AG04449 (cell line): Measurements from ENCODE around the gene TMBIM1.

Experiments used
- CTCF ChIA-PET: fragments of 350-600 bp; formaldehyde crosslinking; extraction: SDS; loops from one replicate; lab custom pipeline; 2021; ENCODE audit warnings: antibody characterized with exemption; lab: Yijun Ruan, JAX
- POLR2A ChIA-PET: fragments of 400-600, 350-600 bp; formaldehyde crosslinking; extraction: SDS; loops from one replicate; lab custom pipeline; 2020; ENCODE audit warnings: antibody characterized with exemption, inconsistent platforms; lab: Yijun Ruan, JAX
- DNase-seq: peaks from one replicate; pipeline ENCODE4 v3.0.0-alpha.2; 2010; ENCODE audit warnings: low read depth, low spot score
- H3K4me3 ChIP-seq: 2 replicates; pipeline ENCODE4 v1.5.1; 2011; ENCODE audit warnings: low read depth, mild to moderate bottlenecking, control low read depth, low read length
- CTCF ChIP-seq: IDR thresholded peaks from one replicate; pipeline ENCODE4 v1.5.1; 2011; ENCODE audit warnings: mild to moderate bottlenecking, moderate library complexity, low read length, control low read depth, inconsistent platforms; ENCODE audit not compliant: insufficient read depth; ENCODE audit errors: missing control alignments

Gene TMBIM1

GRCh38 chr2:218305383-218305782 lies 13.1 kb upstream of the TMBIM1 start:
- no peak for DNase-seq
- POLR2A ChIA-PET = no interaction called here
- H3K4me3 ChIP-seq = no peak overlapping the region
- no peak for TF ChIP-seq CTCF
- CTCF ChIA-PET = interaction anchor here (4.9 to 7.2 kb wide), 2 partner anchors 12 to 50 kb away, joined by 37 to 92 read pairs; partner anchors contain the start of genes CATIP and TMBIM1

GRCh38 chr2:218301176-218301819 lies 9.0 kb upstream of the TMBIM1 start:
- no peak overlapping the region for H3K4me3 ChIP-seq
- no peak for DNase-seq
- peak; percentile 88 for TF ChIP-seq CTCF
- CTCF ChIA-PET = interaction anchor here (0.8 to 7.2 kb wide), 34 partner anchors 8 to 345 kb away, joined by 3 to 116 read pairs (median 5); partner anchors contain the start of genes AAMP, CATIP, PNKD and TMBIM1
- POLR2A ChIA-PET = no interaction called here

GRCh38 chr2:218300141-218300540 lies 7.8 kb upstream of the TMBIM1 start:
- POLR2A ChIA-PET = no interaction called here
- TF ChIP-seq CTCF = no peak
- CTCF ChIA-PET = interaction anchor here (1.2 to 11.8 kb wide), 9 partner anchors 10 to 166 kb away, joined by 3 to 117 read pairs (median 9); partner anchors contain the start of gene CATIP
- no peak for DNase-seq
- no peak overlapping the region for H3K4me3 ChIP-seq

GRCh38 chr2:218298314-218298875 lies 6.1 kb upstream of the TMBIM1 start:
- POLR2A ChIA-PET = interaction anchor here (0.7 kb wide), 1 partner anchor 12 kb away, joined by 4 read pairs; no protein-coding TSS in a partner anchor

GRCh38 chr2:218296847-218297246 lies 4.5 kb upstream of the TMBIM1 start:
- TF ChIP-seq CTCF = no peak
- no peak for DNase-seq
- CTCF ChIA-PET = interaction anchor here (1.0 to 11.8 kb wide), 7 partner anchors 8 to 169 kb away, joined by 3 to 118 read pairs (median 38); partner anchors contain the start of genes AAMP, CATIP and PNKD
- POLR2A ChIA-PET = no interaction called here
- H3K4me3 ChIP-seq = no peak overlapping the region

More at GRCh38 chr2:218298314-218298875, 6.1 kb upstream of the TMBIM1 start:
- no peak for DNase-seq
- TF ChIP-seq CTCF = no peak
- CTCF ChIA-PET = interaction anchor here (0.7 to 11.8 kb wide), 18 partner anchors 8 to 168 kb away, joined by 3 to 117 read pairs (median 6); partner anchors contain the start of genes AAMP, CATIP and PNKD
- H3K4me3 ChIP-seq = no peak overlapping the region

- DNase-seq = no peak
- no peak overlapping the region for H3K4me3 ChIP-seq
- TF ChIP-seq CTCF = no peak
- ChIA-PET POLR2A (interaction anchor here (0.6 kb wide), 1 partner anchor 242 kb away, joined by 3 read pairs; no protein-coding TSS in a partner anchor), CTCF (interaction anchor here (0.8 to 11.8 kb wide), 9 partner anchors 8 to 170 kb away, joined by 4 to 118 read pairs (median 8); partner anchors contain the start of genes AAMP, CATIP and PNKD)
Observed at GRCh38 chr2:218296200-218296599, 3.9 kb upstream of the TMBIM1 start.
